Stimulated activated CD8-positive, alpha-beta memory T cell treated with anti-CD3 and anti-CD28 coated beads, Interleukin-12 subunit alpha, Interleukin-12 subunit beta, amount 100 ng/mL, for 24 hours (primary cell): ENCODE measurements around the gene TTBK2.
A peak's percentile ranks its signal among the peaks of the same experiment; 100 is the strongest.
"Not testable (repeated sequence)": the region's sequence is repeated elsewhere in the genome, so short reads cannot be mapped to it uniquely, and the experiment has no call there.

ENCODE experiments used
- DNase-seq: peaks from one replicate; pipeline ENCODE4 v3.0.0-alpha.2; 2020; ENCODE audit errors: extremely low read depth

Gene TTBK2

GRCh38 chr15:42920519-42921341 is at the start of gene TTBK2:
TTBK2 (minus strand) TSS chr15:42920778; CDS start chr15:42878617, 42,161 bp downstream.
- DNase-seq = peak; percentile 91

GRCh38 chr15:42964476-42964875 is 43.9 kb upstream of the TTBK2 start:
- DNase-seq = no peak

DNA sequence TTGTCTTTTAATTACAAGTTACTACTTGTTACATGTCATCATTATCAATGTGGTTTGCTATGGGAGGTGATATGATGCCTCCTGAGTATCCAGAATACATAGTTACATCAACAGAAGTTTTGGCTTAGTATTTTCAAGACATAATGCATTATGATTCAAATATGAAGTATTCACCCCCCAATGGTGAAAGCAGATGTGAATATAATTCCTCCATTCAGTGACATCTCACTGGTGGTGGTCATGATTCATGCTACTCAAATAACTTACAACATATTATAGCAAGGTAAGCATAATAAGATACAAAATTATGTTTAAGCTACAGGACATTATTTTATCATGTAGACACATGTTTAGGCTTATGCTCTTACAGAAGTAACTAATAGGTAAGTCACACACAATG is 34.9 kb upstream of the TTBK2 start:
- no peak for DNase-seq

GRCh38 chr15:42954291-42954690 is 33.7 kb upstream of the TTBK2 start:
- no peak for DNase-seq

GRCh38 chr15:42948898-42949297 is 28.3 kb upstream of the TTBK2 start:
- DNase-seq = not testable (repeated sequence)

- no peak for DNase-seq
Observed at GRCh38 chr15:42940527-42940926, 19.9 kb upstream of the TTBK2 start.

GRCh38 chr15:42939841-42940240 is 19.3 kb upstream of the TTBK2 start:
- no peak for DNase-seq

- no peak for DNase-seq
Observed at GRCh38 chr15:42937143-42937542, 16.6 kb upstream of the TTBK2 start.

- no peak for DNase-seq
Observed at GRCh38 chr15:42933886-42934667, 13.5 kb upstream of the TTBK2 start.

DNA sequence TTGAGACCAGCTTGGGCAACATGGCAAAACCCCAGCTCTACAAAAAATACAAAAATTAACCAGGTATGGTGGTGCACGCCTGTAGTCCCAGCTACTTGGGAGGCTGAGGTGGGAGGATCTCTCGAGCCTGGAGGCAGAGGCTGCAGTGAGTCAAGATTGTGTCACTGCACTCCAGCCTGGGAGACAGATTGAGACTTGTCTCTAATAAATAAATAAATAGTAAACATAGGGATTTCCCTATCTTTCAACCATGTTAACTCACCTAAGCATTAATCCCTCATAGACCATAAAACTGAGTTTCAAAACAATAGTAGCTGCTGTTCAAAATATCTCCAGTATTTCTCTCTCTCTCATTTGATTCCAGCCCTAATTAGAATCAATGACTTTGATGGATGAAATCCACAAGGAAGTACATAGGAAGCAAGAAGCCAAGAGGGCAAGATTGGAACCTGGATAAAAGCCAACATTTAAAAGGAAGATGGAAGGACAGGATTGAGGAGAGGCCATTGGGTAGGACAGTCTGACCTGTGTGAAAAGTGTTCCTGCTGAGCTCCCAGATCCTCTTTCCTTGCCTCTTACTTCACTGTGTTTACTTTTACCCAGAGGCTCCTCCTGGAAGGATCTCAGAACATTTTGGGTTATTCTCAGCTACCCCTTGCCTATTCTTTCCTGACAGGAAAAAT is 12.4 kb upstream of the TTBK2 start:
- DNase-seq = no peak

- no peak for DNase-seq
Observed at GRCh38 chr15:42931702-42932486, 11.3 kb upstream of the TTBK2 start.

DNA sequence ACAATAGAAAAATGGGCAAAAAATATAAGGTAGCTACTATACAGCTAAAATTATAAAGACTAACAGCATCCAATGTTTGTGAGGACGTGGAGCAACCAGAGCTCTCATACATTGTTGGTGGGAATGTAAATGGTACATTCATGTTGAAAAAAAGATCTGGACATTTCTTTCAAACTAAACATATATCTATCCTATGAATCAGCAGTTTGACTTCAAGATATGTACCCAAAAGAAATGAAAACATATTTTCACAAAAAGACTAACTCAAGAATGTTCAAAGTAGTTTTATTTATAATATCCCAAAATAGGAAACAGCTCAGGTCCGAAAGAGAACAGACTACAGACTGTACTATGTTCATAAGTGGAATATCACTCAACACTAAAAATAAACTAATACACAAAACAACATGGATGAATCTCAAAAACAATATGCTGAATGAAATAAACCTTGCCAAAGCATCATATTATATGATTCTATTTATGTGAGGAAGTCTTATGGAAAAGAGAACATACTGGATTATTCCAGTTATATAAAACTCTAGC is 8.8 kb upstream of the TTBK2 start:
- DNase-seq = no peak

GRCh38 chr15:42921342-42921731 is 759 bp upstream of the TTBK2 start:
- no peak for DNase-seq

DNA sequence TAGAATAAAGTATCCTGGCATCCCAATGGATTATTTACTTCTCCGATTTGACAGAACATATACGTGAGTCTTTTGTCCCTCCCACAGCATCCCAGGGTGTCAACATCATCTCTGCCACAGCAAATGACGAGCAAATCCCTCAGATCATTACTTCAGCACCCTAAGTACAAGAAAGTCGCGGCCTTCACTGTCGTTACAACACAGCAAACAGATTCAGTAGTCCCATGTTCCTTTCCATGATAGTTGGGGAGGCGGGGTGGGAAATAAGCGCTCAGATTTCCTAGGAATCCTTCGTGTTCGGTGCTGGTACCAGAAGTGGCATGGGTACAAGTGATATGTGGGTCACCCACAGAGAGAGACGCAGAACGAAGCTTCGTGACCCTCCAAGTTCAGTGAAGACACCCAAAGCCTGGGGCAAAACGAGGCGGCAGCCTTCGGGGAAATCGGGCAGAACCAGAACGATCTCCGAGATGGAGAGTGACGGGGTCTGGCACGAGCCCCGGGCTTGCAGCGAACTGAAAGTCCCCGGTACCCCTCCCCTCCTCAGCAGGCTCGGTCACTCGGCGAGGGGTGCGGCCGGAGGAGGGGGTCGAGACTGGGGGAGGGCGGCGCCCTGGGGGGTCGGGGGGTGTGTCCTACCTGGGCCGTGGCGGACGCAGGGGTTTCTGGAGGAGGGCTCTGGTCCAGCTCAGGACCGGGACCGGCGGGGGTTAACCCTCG is 619 bp downstream of the TTBK2 start:
- no peak for DNase-seq

DNA sequence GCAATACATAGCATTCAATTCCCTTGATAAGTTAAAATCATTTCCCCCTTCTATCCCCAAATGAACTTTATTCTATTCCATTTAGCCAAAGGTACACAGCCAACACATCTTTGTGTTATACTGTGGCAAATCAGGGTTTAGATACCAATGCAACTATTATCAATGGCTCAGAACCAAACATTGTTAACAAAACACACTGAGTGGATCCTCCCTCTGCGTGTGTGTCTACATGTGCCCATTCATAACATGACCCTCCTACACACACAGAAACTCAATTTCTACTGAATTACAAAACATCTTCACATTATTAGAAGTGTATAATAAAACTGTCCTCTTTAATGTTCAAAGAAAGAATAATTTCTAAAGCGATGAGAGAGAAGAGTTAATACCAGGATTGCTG is 1.3 kb downstream of the TTBK2 start:
- no peak for DNase-seq

GRCh38 chr15:42918047-42918446 is 2.5 kb downstream of the TTBK2 start:
- DNase-seq = no peak

GRCh38 chr15:42915654-42916315 is 4.8 kb downstream of the TTBK2 start:
- no peak for DNase-seq

- DNase-seq = no peak
Observed at GRCh38 chr15:42914728-42915497, 5.7 kb downstream of the TTBK2 start.

GRCh38 chr15:42911058-42911592 is 9.5 kb downstream of the TTBK2 start:
- DNase-seq = no peak
